DMS153 (cell line): Measurements from ENCODE around the gene PDLIM7.

Experiments used
- DNase-seq: peaks from one replicate; lab custom pipeline; 2025; lab: John Stamatoyannopoulos, UW

PDLIM7 gene

GRCh38 chr5:177455661-177456590 lies 41.5 kb downstream of the PDLIM7 start:
- peak; percentile 62 for DNase-seq

GRCh38 chr5:177455036-177455660 lies 42.3 kb downstream of the PDLIM7 start:
- peak; percentile 52 for DNase-seq

- DNase-seq, result peak; percentile 60
These were observed 42.9 kb downstream of the PDLIM7 start for GRCh38 chr5:177454397-177455035.

- DNase-seq, result no peak
These were observed 43.5 kb downstream of the PDLIM7 start for GRCh38 chr5:177453852-177454396.

- no peak for DNase-seq
These were observed 44.4 kb downstream of the PDLIM7 start for GRCh38 chr5:177452688-177453638.

- no peak for DNase-seq
These were observed 46.6 kb downstream of the PDLIM7 start for GRCh38 chr5:177450667-177451424.

GRCh38 chr5:177449140-177450061 lies 48.0 kb downstream of the PDLIM7 start:
- no peak for DNase-seq

GRCh38 chr5:177448244-177448950 lies 49.0 kb downstream of the PDLIM7 start:
- no peak for DNase-seq

GRCh38 chr5:177447611-177448243 lies 49.7 kb downstream of the PDLIM7 start:
- DNase-seq, result peak; percentile 8

GRCh38 chr5:177447066-177447610 lies 50.3 kb downstream of the PDLIM7 start:
- DNase-seq, result peak; percentile 6

GRCh38 chr5:177446200-177447065 lies 51.0 kb downstream of the PDLIM7 start, which contains the start of gene PRR7:
Gene PRR7 (plus strand): TSS chr5:177446814. CDS start chr5:177455068, 8,254 bp downstream.
- peak; percentile 5 for DNase-seq

- no peak for DNase-seq
These were observed 51.5 kb downstream of the PDLIM7 start for GRCh38 chr5:177445917-177446199.

- DNase-seq, result no peak
These were observed 52.1 kb downstream of the PDLIM7 start for GRCh38 chr5:177445052-177445916.

- no peak for DNase-seq
These were observed 53.0 kb downstream of the PDLIM7 start for GRCh38 chr5:177444106-177445051.
